ENCODE measurements around the gene MSI2. TPM values are rescaled to one million over a fixed set of nuclear protein-coding genes. Genes with fewer than 3 reads are reported as not detected.

Gene MSI2
- total and polyA plus RNA-seq, 9 of the 15 experiments (the other 6 are each of a cell fraction or from before 2014, with no cell fraction given): 4.6 to 61.8 (median 42.4) TPM

GRCh38 chr17:57284984-57285646, 28.8 kb downstream of the MSI2 start (continued):
- TF ChIP-seq RCOR1 (IDR thresholded peaks at IDR 0.05; ENCODE audit: borderline replicate concordance in 1 of 2, low read depth in 2 of 2, low read length in 2 of 2): peak in 1 of 2 experiments; percentile 63; a peak in 1 of 4 replicates

GRCh38 chr17:57285701-57286100, 29.4 kb downstream of the MSI2 start:
- H3K4me1 ChIP-seq (replicated peaks in 1 of 2; ENCODE audit: control insufficient read depth in 2 of 2, insufficient read depth in 2 of 2, low read length in 2 of 2): peaks cover 24 to 58% of the 10 kb centered on the region in 2 experiments
- DNase-seq (ENCODE audit: extremely low read depth in 1 of 4, low spot score in 3 of 4) (no peak), ATAC-seq (no peak), FAIRE-seq (no peak)
- 43% methylated on average over 5 of the region's 5 CpGs for WGBS (ENCODE audit: insufficient coverage, low coverage, missing lambda C conversion rate)
- H3K36me3 ChIP-seq (ENCODE audit: control insufficient read depth, insufficient read depth, low read length): peaks cover 11% of the 10 kb centered on the region; the same call in 2 of the 3 replicates
- H3K9me1 ChIP-seq (ENCODE audit: control insufficient read depth, insufficient read depth, low read length): no peaks in the 10 kb centered on the region
- peaks cover 53% of the 10 kb centered on the region for H3K79me2 ChIP-seq (ENCODE audit: control insufficient read depth, insufficient read depth, low read length)
- no peaks in the 10 kb centered on the region; the same call in 1 of the 2 replicates for H4K20me1 ChIP-seq (replicated peaks; ENCODE audit: control insufficient read depth, insufficient read depth, low read length)
- no TSS peak for BruUV-seq (replicated peaks)
- no peaks in the 10 kb centered on the region for H3K9me3 ChIP-seq (replicated peaks; ENCODE audit: control insufficient read depth, insufficient read depth, low read depth, low read length)
- no peaks in the 10 kb centered on the region for H3K27me3 ChIP-seq (ENCODE audit: control insufficient read depth in 2 of 2, insufficient read depth in 2 of 2, low read length in 2 of 2)
- no peak overlapping the region for H2AFZ ChIP-seq (ENCODE audit: low read depth, low read length)
- H3K4me2 ChIP-seq (ENCODE audit: insufficient read depth, low read length): peak overlapping the region; percentile 67; the same call in 1 of the 2 replicates
- ChIA-PET POLR2A (interaction anchor here (0.6 to 2.8 kb wide), 2 partner anchors 10 to 13 kb away, joined by 3 to 10 read pairs; no protein-coding TSS in a partner anchor), CTCF (ENCODE audit: low intra/inter-chr PET ratio) (no interaction called here)
- TF ChIP-seq ZNF699 (CRISPR knock-in tag; IDR thresholded peaks at IDR 0.05; ENCODE audit: insufficient replicate concordance): no peak
- no peak for TF ChIP-seq DACH1 (IDR thresholded peaks at IDR 0.05; ENCODE audit: partially characterized antibody)
- TF ChIP-seq RREB1 (CRISPR knock-in tag; IDR thresholded peaks at IDR 0.05): no peak
- TF ChIP-seq ZNF551 (CRISPR knock-in tag; IDR thresholded peaks at IDR 0.05): no peak
- TF ChIP-seq ZKSCAN8 (CRISPR knock-in tag; IDR thresholded peaks at IDR 0.05): no peak
- intact Hi-C loops (cut with micrococcal nuclease): loop anchor here (1.0 kb wide), 1 partner anchor 94 kb away; no protein-coding TSS in a partner anchor
- H3K27ac ChIP-seq (ENCODE audit: extremely low read depth, low read depth, low read length): peak overlapping the region; percentile 73
- H3K4me3 ChIP-seq: no peak overlapping the region
- peak overlapping the region in 1 of 2 experiments; percentile 39; a peak in 2 of 4 replicates for H3K9ac ChIP-seq (ENCODE audit: insufficient read depth in 1 of 2, low read depth in 2 of 2, low read length in 2 of 2)
- in situ Hi-C loops (cut with MboI): no loop called here

All from K562 (cell line).